B cell (primary cell): Measurements from ENCODE around the gene QPCT. TPM values are rescaled to one million over a fixed set of nuclear protein-coding genes. Genes with fewer than 3 reads are reported as not detected.
"Not testable (repeated sequence)": the region's sequence is repeated elsewhere in the genome, so short reads cannot be mapped to it uniquely, and the experiment has no call there.

Source experiments
- ATAC-seq: fragments of 200-7000 bp; cut with Tn5 transposase; one replicate; pipeline ENCODE4 v1.10.0; 2021; ENCODE audit warnings: low read depth, mild to moderate bottlenecking, moderate number of reproducible peaks, moderate library complexity
- CTCF ChIA-PET: fragments of 350-600 bp; sonication (Branson Sonifier 250); formaldehyde crosslinking; loops from one replicate; lab custom pipeline; 2021; ENCODE audit warnings: antibody characterized with exemption, inconsistent platforms; lab: Charles Lee
- POLR2A ChIA-PET: fragments of 350-600 bp; sonication (Branson Sonifier 250); formaldehyde crosslinking; loops from one replicate; lab custom pipeline; 2021; ENCODE audit warnings: antibody characterized with exemption; lab: Charles Lee
- DNase-seq: peaks from one replicate; pipeline ENCODE4 v3.0.0; 2013
- H2AFZ ChIP-seq: 2 replicates; pipeline ENCODE4 v1.6.1; 2012; ENCODE audit warnings: mild to moderate bottlenecking, low read depth, low read length; ENCODE audit not compliant: insufficient read depth, poor library complexity, severe bottlenecking
- H3K27ac ChIP-seq, 2 donors: 1 replicate in 1 of 2; 2 replicates in 1 of 2; pipeline ENCODE4 v1.5.1; 2012 to 2013; ENCODE audit warnings: low read length in 2 of 2, mild to moderate bottlenecking in 2 of 2, moderate library complexity in 1 of 2
- H3K27me3 ChIP-seq, 4 experiments: fragments of 200-600 bp in 1 of 4; sonication (generic) in 1 of 4; replicated peaks in 1 of 4; 1 replicate in 2 of 4; 2 replicates in 2 of 4; pipeline versions ENCODE4 v1.6.1 to v1.7.0; 2013 to 2016; ENCODE audit warnings: low read length in 3 of 4, mild to moderate bottlenecking in 2 of 4, mixed read lengths in 1 of 4, moderate library complexity in 1 of 4; ENCODE audit not compliant: insufficient read depth in 4 of 4, control insufficient read depth in 3 of 4; ENCODE audit errors: control extremely low read depth in 1 of 4
- H3K36me3 ChIP-seq, 2 experiments: replicated peaks in 1 of 2; 1 replicate in 1 of 2; 2 replicates in 1 of 2; pipeline versions ENCODE4 v1.6.1 to v1.7.1; 2013; ENCODE audit warnings: low read length in 1 of 2; ENCODE audit not compliant: insufficient read depth in 2 of 2, control insufficient read depth in 1 of 2; ENCODE audit errors: control extremely low read depth in 1 of 2, extremely low read depth in 1 of 2
- H3K4me1 ChIP-seq, 2 donors: fragments of 200-600 bp in 1 of 2; sonication (generic) in 1 of 2; 1 replicate in 1 of 2; 2 replicates in 1 of 2; pipeline versions ENCODE4 v1.5.1 to v1.6.1; 2013 to 2017; ENCODE audit warnings: low read length in 2 of 2; ENCODE audit not compliant: control insufficient read depth in 2 of 2, insufficient read depth in 2 of 2
- H3K4me2 ChIP-seq: replicated peaks from 2 replicates; pipeline ENCODE3; 2012; ENCODE audit warnings: mild to moderate bottlenecking, low read depth, low read length; ENCODE audit not compliant: poor library complexity, severe bottlenecking
- H3K4me3 ChIP-seq, 5 experiments: fragments of 200-600 bp in 1 of 5; sonication (generic) in 1 of 5; 1 replicate in 3 of 5; 2 replicates in 2 of 5; pipeline versions ENCODE4 v1.5.1 to v1.7.0; 2011 to 2016; ENCODE audit warnings: low read length in 4 of 5, mild to moderate bottlenecking in 4 of 5, low read depth in 2 of 5, control low read depth in 1 of 5, moderate library complexity in 1 of 5; ENCODE audit not compliant: insufficient read depth in 1 of 5; ENCODE audit errors: control extremely low read depth in 1 of 5, extremely low read depth in 1 of 5
- H3K79me2 ChIP-seq: fragments of 200-600 bp; sonication (generic); one replicate; pipeline ENCODE4 v1.6.0; 2016; ENCODE audit warnings: low read length; ENCODE audit not compliant: control insufficient read depth, insufficient read depth
- H3K9ac ChIP-seq: fragments of 200-600 bp; sonication (generic); 2 replicates; pipeline ENCODE4 v1.6.1; 2017; ENCODE audit warnings: mild to moderate bottlenecking, low read length, moderate library complexity
- H3K9me3 ChIP-seq, 3 donors: one replicate each; pipeline versions ENCODE4 v1.6.1 to v1.7.1; 2013; ENCODE audit warnings: low read length in 2 of 3; ENCODE audit not compliant: control insufficient read depth in 2 of 3, insufficient read depth in 1 of 3; ENCODE audit errors: control extremely low read depth in 1 of 3
- H4K20me1 ChIP-seq: 2 replicates; pipeline ENCODE4 v1.6.0; 2012; ENCODE audit warnings: mild to moderate bottlenecking, low read length; ENCODE audit not compliant: insufficient read depth, control insufficient read depth, poor library complexity, severe bottlenecking
- H3K27ac Mint-ChIP-seq: one replicate; pipeline ENCODE4 v1.8.0; 2021; ENCODE audit warnings: mixed read lengths
- H3K27me3 Mint-ChIP-seq: one replicate; pipeline ENCODE4 v1.8.0; 2021; ENCODE audit warnings: mixed read lengths
- H3K4me1 Mint-ChIP-seq: one replicate; pipeline ENCODE4 v1.8.0; 2021; ENCODE audit warnings: mixed read lengths
- H3K4me3 Mint-ChIP-seq: one replicate; pipeline ENCODE4 v1.8.0; 2021; ENCODE audit warnings: mixed read lengths
- H3K9me3 Mint-ChIP-seq: one replicate; pipeline ENCODE4 v1.8.0; 2022; ENCODE audit warnings: mixed read lengths; ENCODE audit not compliant: insufficient read depth
- CTCF ChIP-seq: fragments of 200-600 bp; IDR thresholded peaks from one replicate; pipeline ENCODE4 v1.8.0; 2022; ENCODE audit warnings: antibody characterized with exemption, mild to moderate bottlenecking
- EZH2 ChIP-seq: IDR thresholded peaks from 2 replicates; pipeline ENCODE4 v1.6.1; 2012; ENCODE audit warnings: borderline replicate concordance, low read depth, mild to moderate bottlenecking, moderate library complexity, low read length; ENCODE audit not compliant: insufficient read depth, poor library complexity, severe bottlenecking
- WGBS: methylation state at CpG from one replicate; pipeline ENCODE4 v1.1.5; 2013; ENCODE audit warnings: missing lambda C conversion rate; ENCODE audit not compliant: insufficient coverage; 5-methylcytosine and 5-hydroxymethylcytosine counted together
- intact Hi-C: fragments of 100-400 bp; cut with micrococcal nuclease; formaldehyde crosslinking; loops from one replicate; pipeline ENCODE4 v1.10.0; 2022
- polyA plus RNA-seq: library from polyadenylated mRNA; depleted of rRNA; stranded (reverse); fragments of >200 nt; gene quantifications from 2 replicates; pipeline ENCODE4 v1.2.3, GENCODE V29; 2012
- total RNA-seq, 2 donors: library from RNA; stranded (reverse); fragments of 120-200 nt in 1 of 2; gene quantifications; 1 replicate in 1 of 2; 2 replicates in 1 of 2; pipeline versions ENCODE4 v1.2.3 to v1.2.4, GENCODE V29; 2013 to 2022

QPCT gene
- total and polyA plus RNA-seq, 2 donors (not counting 1 experiment from before 2014, with no cell fraction given) = 0.48 to 2.1 TPM

DNA sequence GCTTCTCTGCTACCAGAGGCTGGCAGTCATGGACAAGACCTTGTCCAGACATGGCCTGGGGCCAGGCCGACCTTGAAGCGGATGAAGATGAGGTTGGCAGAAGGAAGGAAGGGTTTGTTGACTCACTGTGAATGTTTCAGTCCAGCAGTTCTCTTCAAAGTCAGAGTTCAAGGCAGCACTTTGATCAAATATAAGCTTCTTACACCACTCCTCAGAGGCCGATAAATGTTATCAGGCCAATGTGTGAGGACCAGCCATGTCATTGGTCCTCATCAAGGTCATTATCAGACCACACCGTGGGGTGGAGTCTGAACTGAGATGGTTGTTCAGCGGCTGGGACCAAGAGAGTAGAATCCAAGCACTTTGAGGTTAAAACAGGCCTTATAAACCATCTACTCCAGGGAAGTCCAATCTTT lies 35.5 kb downstream of the QPCT start:
- intact Hi-C loops = loop anchor here (5.0 kb wide), 2 partner anchors 38 to 298 kb away; partner anchors contain the start of genes GPATCH11, HEATR5B and QPCT
- DNase-seq = no peak
- H3K36me3 ChIP-seq = no peaks in the 10 kb centered on the region
- H3K27me3 ChIP-seq = no peaks in the 10 kb centered on the region
- no peak for ATAC-seq
- H2AFZ ChIP-seq = peak overlapping the region; percentile 22
- no peaks in the 10 kb centered on the region for H3K9me3 Mint-ChIP-seq
- peak overlapping the region; percentile 1 for H3K4me2 ChIP-seq
- peaks cover 39% of the 10 kb centered on the region for H3K4me1 Mint-ChIP-seq
- peaks cover 42 to 45% of the 10 kb centered on the region in 2 donors for H3K4me1 ChIP-seq
- no peak overlapping the region for H3K9ac ChIP-seq
- H3K79me2 ChIP-seq = no peaks in the 10 kb centered on the region
- TF ChIP-seq EZH2 = no peak
- no peak for TF ChIP-seq CTCF
- WGBS = 38% methylated on average over 2 of the region's 5 CpGs
- H3K27ac ChIP-seq = no peak overlapping the region
- CTCF ChIA-PET = interaction anchor here (0.7 to 1.6 kb wide), 3 partner anchors 11 to 452 kb away, joined by 3 to 10 read pairs (median 5); no protein-coding TSS in a partner anchor
- no peak overlapping the region for H3K4me3 ChIP-seq
- no peaks in the 10 kb centered on the region for H3K9me3 ChIP-seq
- H3K27ac Mint-ChIP-seq = peak overlapping the region; percentile 72
- H3K4me3 Mint-ChIP-seq = peak overlapping the region; percentile 48
- H4K20me1 ChIP-seq = no peaks in the 10 kb centered on the region
- H3K27me3 Mint-ChIP-seq = no peaks in the 10 kb centered on the region
- POLR2A ChIA-PET = interaction anchor here (1.0 to 1.1 kb wide), 2 partner anchors 9 to 11 kb away, joined by 3 read pairs; no protein-coding TSS in a partner anchor

GRCh38 chr2:37380787-37381186 lies 36.4 kb downstream of the QPCT start:
- WGBS = no CpG with 5 or more reads among the region's 4 CpGs
- H3K4me2 ChIP-seq, intact Hi-C loops, H3K27ac Mint-ChIP-seq, H3K9ac ChIP-seq, H3K27ac ChIP-seq, H4K20me1 ChIP-seq, H3K79me2 ChIP-seq, H3K36me3 ChIP-seq, DNase-seq, H3K27me3 Mint-ChIP-seq, H3K9me3 ChIP-seq, H3K4me3 Mint-ChIP-seq, H3K4me3 ChIP-seq, POLR2A ChIA-PET, H3K27me3 ChIP-seq, ATAC-seq, H3K9me3 Mint-ChIP-seq, CTCF ChIA-PET, H2AFZ ChIP-seq: not testable (repeated sequence)
- H3K4me1 Mint-ChIP-seq = peaks cover 36% of the 10 kb centered on the region
- H3K4me1 ChIP-seq = peaks cover 38 to 41% of the 10 kb centered on the region in 2 donors

DNA sequence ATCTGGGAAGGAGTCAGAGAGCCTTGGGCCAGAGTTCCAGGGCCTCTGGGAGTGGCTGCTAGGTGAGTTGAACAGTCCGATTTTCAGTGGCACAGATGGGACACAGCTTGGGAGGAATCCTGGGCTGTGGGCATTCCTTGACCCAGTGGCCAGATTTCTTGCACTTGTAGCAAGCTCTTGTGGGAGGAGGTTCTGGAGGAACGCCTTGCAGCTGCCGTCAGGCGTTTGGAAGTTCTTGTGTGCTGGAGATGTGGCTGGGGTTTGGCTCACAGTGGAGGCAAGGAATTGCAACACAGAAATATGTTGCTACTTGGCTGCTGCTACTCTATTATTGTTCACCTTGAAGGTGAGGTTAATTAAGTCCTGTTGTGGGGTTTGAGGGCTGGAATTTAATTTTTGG lies 39.8 kb downstream of the QPCT start:
- H3K4me1 ChIP-seq = peaks cover 25 to 27% of the 10 kb centered on the region in 2 donors
- H3K9me3 ChIP-seq, ATAC-seq, H3K9me3 Mint-ChIP-seq, H3K4me1 Mint-ChIP-seq, H3K4me3 ChIP-seq, H4K20me1 ChIP-seq, H3K9ac ChIP-seq, intact Hi-C loops, DNase-seq, H3K27me3 ChIP-seq, H3K79me2 ChIP-seq, CTCF ChIA-PET, H3K4me2 ChIP-seq, H2AFZ ChIP-seq, H3K27ac Mint-ChIP-seq, H3K36me3 ChIP-seq, H3K27me3 Mint-ChIP-seq, POLR2A ChIA-PET, H3K27ac ChIP-seq, H3K4me3 Mint-ChIP-seq: not testable (repeated sequence)
- WGBS = 100% methylated on average over 4 of the region's 4 CpGs
